Muscle of arm (tissue), 12 donors: ENCODE data around the gene GSN. TPM values are rescaled to one million over a fixed set of nuclear protein-coding genes. Genes with fewer than 3 reads are reported as not detected.
A peak's percentile ranks its signal among the peaks of the same experiment; 100 is the strongest.

ENCODE experiments used
- DNase-seq: peaks from one replicate; pipeline ENCODE4 v3.0.0-alpha.2; 2013
- polyA plus RNA-seq, 12 donors: library from polyadenylated mRNA; unstranded; fragments of 120-200 nt; gene quantifications; one replicate each; pipeline ENCODE4 v1.2.1, GENCODE V29; 2013; ENCODE audit not compliant: insufficient read length in 12 of 12

Gene GSN
- polyA plus RNA-seq, 12 donors: 210 to 597 (median 263) TPM

DNA sequence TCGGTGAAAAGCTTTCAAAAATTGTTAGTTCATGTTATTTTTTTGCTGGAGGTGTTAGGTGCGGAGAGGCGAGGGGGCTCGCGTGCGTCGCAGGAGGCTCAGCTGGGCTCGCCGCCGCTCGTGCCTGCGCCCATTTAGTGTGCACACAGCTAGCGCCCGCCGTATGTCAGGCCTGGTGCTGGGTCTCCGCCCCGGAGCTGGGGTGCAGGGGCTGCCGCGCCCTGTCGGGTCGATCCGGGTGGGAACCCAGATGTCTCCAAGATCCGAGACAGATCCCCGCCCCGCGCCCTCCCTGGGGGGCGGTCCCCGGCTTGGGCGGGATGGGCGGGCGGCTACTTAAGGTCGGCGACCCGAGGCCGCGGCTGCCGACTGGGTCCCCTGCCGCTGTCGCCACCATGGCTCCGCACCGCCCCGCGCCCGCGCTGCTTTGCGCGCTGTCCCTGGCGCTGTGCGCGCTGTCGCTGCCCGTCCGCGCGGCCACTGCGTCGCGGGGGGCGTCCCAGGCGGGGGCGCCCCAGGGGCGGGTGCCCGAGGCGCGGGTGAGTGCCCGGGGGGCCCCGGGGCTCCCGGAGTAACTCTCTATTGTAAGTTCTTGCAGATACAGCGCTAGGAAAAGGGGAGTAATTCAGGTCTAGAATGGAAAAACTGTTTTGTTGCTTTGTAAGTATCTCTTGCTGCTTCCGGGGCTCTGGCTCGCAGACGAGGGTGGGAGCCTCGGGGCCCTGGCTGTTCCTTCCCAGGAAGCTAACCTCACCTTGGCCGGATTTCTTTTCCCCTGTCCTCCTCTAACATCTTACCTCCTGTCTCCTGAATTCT lies 31.7 kb downstream of the GSN start:
- peak; percentile 67 for DNase-seq

GRCh38 chr9:121300283-121301119 lies 32.5 kb downstream of the GSN start:
- DNase-seq: no peak

DNA sequence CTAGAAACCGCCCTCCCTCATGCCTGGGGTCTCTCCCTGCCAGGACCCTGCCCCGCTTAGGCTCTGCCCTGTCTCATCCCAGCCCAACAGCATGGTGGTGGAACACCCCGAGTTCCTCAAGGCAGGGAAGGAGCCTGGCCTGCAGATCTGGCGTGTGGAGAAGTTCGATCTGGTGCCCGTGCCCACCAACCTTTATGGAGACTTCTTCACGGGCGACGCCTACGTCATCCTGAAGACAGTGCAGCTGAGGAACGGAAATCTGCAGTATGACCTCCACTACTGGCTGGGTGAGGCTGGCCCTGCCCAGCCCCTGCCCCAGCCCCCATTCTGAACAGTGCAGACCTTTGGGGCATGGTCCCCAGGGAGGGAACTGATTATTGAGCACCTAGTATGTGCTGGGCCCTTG lies 33.9 kb downstream of the GSN start:
- no peak for DNase-seq

DNA sequence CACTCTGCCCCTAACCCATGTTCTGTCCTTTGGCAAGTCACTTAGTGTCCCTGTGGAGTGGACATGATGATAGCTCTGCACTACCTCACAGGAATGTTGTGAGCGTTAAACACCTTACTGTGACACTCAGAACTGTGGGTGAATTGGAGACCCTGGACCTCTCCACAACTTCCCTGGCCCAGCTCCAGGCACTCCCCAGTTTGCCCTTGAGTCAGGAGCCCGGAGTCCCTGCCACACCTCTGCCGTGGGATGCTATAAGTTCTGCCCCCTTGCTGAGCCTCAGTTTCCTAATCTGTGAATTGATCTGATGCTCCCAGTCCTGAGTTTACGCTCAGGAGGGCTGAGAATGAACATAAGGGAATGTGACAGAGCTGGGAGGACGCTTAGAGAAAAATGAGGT lies 34.4 kb downstream of the GSN start:
- DNase-seq: no peak

DNA sequence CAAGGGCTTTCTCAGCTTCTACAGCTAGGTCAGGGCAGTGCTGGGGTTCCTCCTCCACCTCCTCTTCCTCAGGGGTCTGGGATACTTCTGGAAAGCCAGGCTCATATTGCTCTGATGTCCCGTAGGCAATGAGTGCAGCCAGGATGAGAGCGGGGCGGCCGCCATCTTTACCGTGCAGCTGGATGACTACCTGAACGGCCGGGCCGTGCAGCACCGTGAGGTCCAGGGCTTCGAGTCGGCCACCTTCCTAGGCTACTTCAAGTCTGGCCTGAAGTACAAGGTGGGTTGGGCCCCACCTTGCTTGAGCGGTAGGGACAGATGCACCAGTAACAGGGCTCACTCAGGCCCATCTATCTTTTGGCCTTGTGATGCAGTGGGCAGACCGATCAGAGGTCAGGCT lies 34.8 kb downstream of the GSN start:
- DNase-seq: no peak

DNA sequence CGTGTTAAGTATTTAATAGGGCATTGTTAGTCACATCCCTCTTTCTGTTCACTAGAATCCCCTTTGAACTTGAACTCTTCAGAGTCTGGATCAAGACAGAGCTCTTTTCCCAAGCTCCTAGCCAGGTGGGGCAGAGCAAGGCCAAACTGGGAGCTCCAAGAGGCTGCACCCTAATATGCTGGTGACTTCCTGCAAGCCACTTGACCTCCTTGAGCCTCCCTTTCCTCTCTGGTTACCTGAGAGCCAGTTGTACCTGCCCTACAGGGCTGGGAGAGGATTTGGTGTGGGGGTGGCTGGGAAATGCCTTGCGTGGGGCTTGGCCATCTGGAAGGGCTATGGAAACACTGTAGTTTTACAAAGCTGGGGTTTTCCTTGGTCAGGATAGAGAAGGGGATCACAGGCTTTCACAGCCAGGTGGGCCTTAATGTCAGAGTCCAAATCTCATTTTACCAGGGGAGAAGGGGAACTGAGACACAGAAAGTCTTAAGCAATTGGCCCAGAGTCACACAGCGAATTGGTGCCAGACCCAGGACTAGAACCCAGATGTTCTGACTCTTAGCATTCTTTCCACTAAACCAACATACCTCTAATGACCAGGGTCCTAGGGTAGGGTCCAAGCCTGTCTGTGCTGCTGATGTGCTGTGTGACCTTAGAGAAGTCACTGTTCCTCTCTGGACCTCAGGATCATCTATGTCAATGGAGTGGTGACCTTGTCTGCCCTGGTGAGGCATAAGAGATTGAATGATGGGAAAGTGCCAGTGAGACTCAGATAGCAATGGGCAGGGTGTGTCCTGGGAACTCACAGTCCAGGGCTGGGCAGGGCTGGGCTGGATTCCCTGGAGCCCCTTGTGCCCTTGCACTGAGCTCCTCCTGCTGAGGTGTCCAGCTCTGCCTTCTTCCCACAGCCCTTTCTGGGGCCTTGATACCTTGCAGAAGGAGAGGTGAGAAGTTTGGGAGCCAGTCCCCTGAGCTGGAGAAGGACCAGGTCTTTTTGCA lies 35.8 kb downstream of the GSN start:
- no peak for DNase-seq

DNA sequence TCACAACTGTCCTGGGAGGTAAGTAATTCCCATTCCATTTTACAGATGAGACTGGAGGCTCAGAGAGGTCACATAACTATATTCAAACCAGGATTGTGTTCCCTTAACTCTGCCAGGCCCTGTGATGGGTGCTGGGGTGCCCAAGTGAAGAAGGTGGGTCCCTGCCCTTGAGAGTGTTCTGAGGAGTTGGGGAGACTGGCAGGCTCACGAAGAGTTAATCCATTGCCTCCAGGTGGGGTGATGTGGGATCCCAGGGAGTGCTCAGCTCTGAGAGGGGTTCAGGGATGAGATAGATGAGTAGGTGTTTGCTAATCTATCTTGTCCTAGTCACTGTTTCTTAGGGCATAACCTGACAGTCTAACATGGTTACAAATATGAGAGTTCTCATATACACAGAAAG lies 36.7 kb downstream of the GSN start:
- DNase-seq: no peak

DNA sequence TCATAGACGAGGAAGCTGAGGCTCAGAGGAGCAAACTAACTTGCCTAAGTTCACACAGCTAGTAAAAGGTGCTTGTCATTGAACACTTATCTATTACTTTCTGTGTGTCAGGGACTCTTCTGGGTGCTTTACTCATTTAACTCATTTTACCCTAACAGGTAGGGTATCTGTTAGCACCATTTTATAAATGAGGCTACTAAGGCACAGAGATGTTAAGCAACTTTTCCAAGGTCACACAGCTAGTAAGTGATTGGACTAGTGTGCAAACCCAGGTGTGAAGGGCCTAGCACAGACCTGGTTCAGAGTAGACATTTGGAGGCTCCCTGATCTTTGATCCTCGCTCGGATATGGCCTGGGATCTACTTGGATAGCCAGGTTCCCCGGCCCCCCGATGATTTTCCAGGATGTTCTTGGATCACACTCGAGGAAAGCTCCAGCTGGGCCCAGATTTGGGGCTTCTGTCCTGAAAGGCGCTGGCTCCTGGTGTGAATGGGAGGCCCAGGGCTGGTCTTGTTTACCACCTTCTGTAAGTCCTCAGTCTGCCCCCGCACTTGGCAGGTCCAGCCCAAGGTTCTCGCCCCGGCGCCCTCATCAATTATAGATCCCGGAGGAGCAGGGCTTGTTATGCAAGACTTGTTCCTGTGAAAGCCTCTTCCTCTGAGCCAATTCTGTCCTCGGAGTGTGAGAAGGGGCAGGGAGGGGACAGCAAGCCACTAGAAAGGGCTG lies 37.5 kb downstream of the GSN start:
- no peak for DNase-seq

GRCh38 chr9:121307976-121308375 lies 40.0 kb downstream of the GSN start:
- DNase-seq: no peak

GRCh38 chr9:121308765-121309164 lies 40.8 kb downstream of the GSN start:
- DNase-seq: no peak

- no peak for DNase-seq
Observed at GRCh38 chr9:121309171-121309570, 41.2 kb downstream of the GSN start.

DNA sequence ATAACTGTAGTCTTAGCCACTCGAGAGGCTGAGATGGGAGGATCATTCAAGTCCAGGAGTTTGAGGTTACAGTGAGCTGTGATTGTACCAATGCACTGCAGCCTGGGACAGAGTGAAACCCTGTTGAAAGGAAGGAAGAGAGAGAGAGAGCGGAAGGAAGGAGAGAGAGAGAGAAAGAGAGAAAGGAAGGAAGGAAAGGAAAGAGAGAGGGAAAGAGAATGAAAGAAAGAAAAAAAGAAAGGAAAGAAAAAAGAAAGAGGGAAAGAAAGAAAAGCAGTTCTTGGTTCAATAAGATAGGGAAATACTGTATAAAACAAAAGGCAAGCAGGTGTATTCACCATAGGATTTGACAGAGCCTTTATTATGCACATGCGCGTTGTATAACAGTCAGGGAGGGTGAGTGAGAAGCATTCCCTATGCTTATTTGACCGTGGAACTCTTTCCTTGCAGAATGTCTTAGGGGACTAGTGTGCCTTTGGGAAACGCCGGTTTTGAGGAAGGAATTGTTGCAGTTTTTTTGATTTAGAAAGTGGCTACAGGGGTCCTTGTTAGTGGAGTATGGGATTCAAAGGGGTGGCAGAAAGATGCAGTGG lies 42.0 kb downstream of the GSN start:
- no peak for DNase-seq

DNA sequence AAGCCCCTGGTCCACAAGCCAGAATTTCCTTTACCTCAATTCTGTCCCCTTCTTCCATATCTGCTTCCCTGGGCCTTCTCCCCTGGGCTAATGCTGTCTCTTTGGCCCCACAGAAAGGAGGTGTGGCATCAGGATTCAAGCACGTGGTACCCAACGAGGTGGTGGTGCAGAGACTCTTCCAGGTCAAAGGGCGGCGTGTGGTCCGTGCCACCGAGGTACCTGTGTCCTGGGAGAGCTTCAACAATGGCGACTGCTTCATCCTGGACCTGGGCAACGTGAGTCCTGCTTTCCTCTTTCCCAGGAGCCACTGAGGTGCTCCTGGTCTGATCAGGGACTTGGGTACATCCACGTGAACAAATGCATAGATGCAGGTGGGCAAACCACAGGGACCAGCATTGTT lies 42.6 kb downstream of the GSN start:
- DNase-seq: no peak

DNA sequence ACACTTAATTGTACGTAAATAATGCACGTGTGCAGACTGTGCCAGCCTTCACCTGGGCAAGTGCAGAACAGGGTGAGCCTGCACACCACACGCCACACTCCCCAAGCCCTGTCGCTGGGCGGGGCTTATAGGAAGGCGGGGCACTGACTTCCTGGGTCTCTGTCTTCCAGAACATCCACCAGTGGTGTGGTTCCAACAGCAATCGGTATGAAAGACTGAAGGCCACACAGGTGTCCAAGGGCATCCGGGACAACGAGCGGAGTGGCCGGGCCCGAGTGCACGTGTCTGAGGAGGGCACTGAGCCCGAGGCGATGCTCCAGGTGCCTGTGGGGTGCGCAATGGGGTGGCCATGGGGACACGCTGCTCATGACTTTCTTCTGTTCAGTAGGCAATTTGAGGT lies 44.2 kb downstream of the GSN start:
- no peak for DNase-seq

DNA sequence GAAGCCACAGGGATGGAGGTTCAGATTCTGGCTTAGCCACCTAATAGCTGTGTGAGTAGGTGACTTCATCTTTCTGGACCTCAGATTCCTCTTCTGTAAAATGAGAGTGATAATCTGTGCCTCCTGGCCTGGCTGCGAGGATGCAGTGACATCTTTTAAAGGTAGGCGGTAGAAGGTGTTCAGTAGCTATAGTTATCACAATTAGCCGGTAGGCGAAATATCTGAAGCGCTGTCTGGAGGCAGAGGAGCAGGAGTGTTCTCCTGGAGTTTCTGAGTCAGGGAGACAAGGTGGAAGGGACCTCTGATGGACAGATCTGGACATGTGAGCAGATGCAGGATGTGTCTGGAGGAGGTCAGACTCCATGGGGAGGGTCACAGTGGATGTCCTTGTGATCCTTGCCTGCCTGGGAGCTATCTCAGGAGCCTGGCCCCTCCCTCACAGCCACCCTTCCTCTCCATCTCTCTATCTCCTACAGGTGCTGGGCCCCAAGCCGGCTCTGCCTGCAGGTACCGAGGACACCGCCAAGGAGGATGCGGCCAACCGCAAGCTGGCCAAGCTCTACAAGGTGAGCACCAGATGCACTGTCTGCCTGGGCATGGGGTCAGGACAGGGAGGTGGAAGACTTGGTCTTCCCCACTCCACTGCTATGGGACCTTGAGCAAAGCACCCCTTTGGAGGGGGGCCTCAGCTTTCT lies 45.6 kb downstream of the GSN start:
- no peak for DNase-seq

GRCh38 chr9:121316378-121316777 lies 48.4 kb downstream of the GSN start:
- DNase-seq: no peak

GRCh38 chr9:121316852-121317373 lies 49.0 kb downstream of the GSN start:
- no peak for DNase-seq

DNA sequence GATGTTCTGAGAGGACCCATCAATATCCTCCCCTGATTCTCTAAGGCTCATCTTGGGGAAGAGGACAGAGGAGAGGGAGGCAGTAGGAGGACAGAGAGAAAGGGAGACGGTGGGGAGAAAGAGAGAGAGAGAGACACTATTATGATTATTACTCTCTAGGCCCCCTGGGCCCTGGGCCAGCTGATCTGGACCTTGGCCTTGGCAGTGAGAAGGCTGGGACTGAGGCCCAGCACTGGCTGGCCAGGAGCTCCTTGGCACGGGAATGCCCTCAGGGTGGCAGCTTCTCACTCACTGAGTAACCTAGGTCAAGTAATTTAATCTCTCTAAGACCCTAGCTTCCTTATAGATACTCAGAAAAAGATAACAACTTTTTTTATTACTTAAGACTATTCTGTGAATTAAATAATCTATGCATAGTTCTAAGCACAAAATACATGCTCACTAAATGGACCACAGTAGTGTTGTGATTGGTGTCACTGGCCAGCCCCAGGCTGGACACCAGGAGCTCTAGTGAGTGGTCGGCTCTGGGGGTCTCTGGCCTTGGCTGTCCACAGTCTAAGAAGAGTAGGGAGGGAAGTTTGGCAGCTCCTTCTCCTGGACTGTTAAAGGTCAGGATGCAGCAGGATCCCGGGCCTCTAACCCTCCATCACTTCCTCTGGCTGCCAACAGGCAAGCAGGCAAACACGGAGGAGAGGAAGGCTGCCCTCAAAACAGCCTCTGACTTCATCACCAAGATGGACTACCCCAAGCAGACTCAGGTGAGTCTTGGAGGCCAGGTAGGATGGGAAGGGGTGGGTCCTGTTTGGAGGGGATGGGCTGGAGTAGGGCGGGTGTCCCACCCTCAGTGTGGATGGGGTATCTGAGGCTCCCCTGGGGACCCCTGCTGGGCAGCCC lies 50.0 kb downstream of the GSN start:
- no peak for DNase-seq
